ENCODE results near the gene SLC35F3. TPM values are rescaled to one million over a fixed set of nuclear protein-coding genes. Genes with fewer than 3 reads are reported as not detected.
A peak's percentile ranks its signal among the peaks of the same experiment; 100 is the strongest.

SLC35F3 gene
- total RNA-seq, 1 donor from 2014 or later: 0.57 TPM

GRCh38 chr1:233909195-233909594 lies 4.7 kb downstream of the SLC35F3 start:
- no peak for FAIRE-seq
- Histone ChIP-seq H3K9me3 (ENCODE audit: insufficient read depth, low read depth, low read length) (no peaks in the 10 kb centered on the region), H3K27me3 (ENCODE audit: insufficient read depth, low read length) (no peaks in the 10 kb centered on the region), H3K36me3 (ENCODE audit: insufficient read depth, low read length) (no peaks in the 10 kb centered on the region), H4K20me1 (ENCODE audit: insufficient read depth, low read length) (no peaks in the 10 kb centered on the region), H3K4me1 (ENCODE audit: insufficient read depth, low read length) (peaks cover 16% of the 10 kb centered on the region), H3K4me3 (ENCODE audit: insufficient read depth, low read depth, low read length) (no peak overlapping the region), H3K27ac (ENCODE audit: low read depth, low read length) (peak overlapping the region; percentile 64), H3K79me2 (ENCODE audit: insufficient read depth, low read length) (peaks cover 43% of the 10 kb centered on the region), H3K4me2 (ENCODE audit: low read length) (peak overlapping the region; percentile 44), H2AFZ (ENCODE audit: low read depth, low read length) (no peak overlapping the region), H3K9ac (ENCODE audit: low read length) (no peak overlapping the region)
- H3K4me1 Mint-ChIP-seq (ENCODE audit: low read depth, unreplicated experiment): peaks cover 19% of the 10 kb centered on the region
- H3K36me3 Mint-ChIP-seq (ENCODE audit: low read depth, unreplicated experiment): no peaks in the 10 kb centered on the region
- H3K27me3 Mint-ChIP-seq (ENCODE audit: low read depth, unreplicated experiment): peaks cover 11% of the 10 kb centered on the region
- peak; percentile 95 for DNase-seq (ENCODE audit: low read depth)
- H3K9me3 Mint-ChIP-seq (ENCODE audit: unreplicated experiment): no peaks in the 10 kb centered on the region
- H3K27ac Mint-ChIP-seq (ENCODE audit: unreplicated experiment): no peak overlapping the region
- no peak overlapping the region for H3K4me3 Mint-ChIP-seq (ENCODE audit: unreplicated experiment)
- TF ChIP-seq EZH2 (IDR thresholded peaks at IDR 0.05; ENCODE audit: insufficient read depth, low read length): no peak
- TF ChIP-seq CTCF (IDR thresholded peaks at IDR 0.05; ENCODE audit: insufficient read depth, low read depth, low read length): no peak

- Mint-ChIP-seq H3K27ac (ENCODE audit: unreplicated experiment) (no peak overlapping the region), H3K27me3 (ENCODE audit: low read depth, unreplicated experiment) (peaks cover 2% of the 10 kb centered on the region), H3K9me3 (ENCODE audit: unreplicated experiment) (peaks cover 9% of the 10 kb centered on the region), H3K4me3 (ENCODE audit: unreplicated experiment) (no peak overlapping the region), H3K4me1 (ENCODE audit: low read depth, unreplicated experiment) (peaks cover 16% of the 10 kb centered on the region), H3K36me3 (ENCODE audit: low read depth, unreplicated experiment) (no peaks in the 10 kb centered on the region)
- peak overlapping the region; percentile 20 for H3K4me2 ChIP-seq (ENCODE audit: low read length)
- peaks cover 37% of the 10 kb centered on the region for H3K79me2 ChIP-seq (ENCODE audit: insufficient read depth, low read length)
- no peak overlapping the region for H3K27ac ChIP-seq (ENCODE audit: low read depth, low read length)
- H3K4me3 ChIP-seq (ENCODE audit: insufficient read depth, low read depth, low read length): no peak overlapping the region
- no peaks in the 10 kb centered on the region for H3K36me3 ChIP-seq (ENCODE audit: insufficient read depth, low read length)
- peaks cover 27% of the 10 kb centered on the region for H3K4me1 ChIP-seq (ENCODE audit: insufficient read depth, low read length)
- no peak for TF ChIP-seq EZH2 (IDR thresholded peaks at IDR 0.05; ENCODE audit: insufficient read depth, low read length)
- TF ChIP-seq CTCF (IDR thresholded peaks at IDR 0.05; ENCODE audit: insufficient read depth, low read depth, low read length): no peak
- H3K9me3 ChIP-seq (ENCODE audit: insufficient read depth, low read depth, low read length): no peaks in the 10 kb centered on the region
- H2AFZ ChIP-seq (ENCODE audit: low read depth, low read length): no peak overlapping the region
- H3K9ac ChIP-seq (ENCODE audit: low read length): no peak overlapping the region
- H4K20me1 ChIP-seq (ENCODE audit: insufficient read depth, low read length): no peaks in the 10 kb centered on the region
- FAIRE-seq (no peak), DNase-seq (ENCODE audit: low read depth) (no peak)
- no peaks in the 10 kb centered on the region for H3K27me3 ChIP-seq (ENCODE audit: insufficient read depth, low read length)
These were observed 8.0 kb downstream of the SLC35F3 start for GRCh38 chr1:233912447-233912846.

GRCh38 chr1:233912909-233913308 lies 8.4 kb downstream of the SLC35F3 start:
- TF ChIP-seq EZH2 (IDR thresholded peaks at IDR 0.05; ENCODE audit: insufficient read depth, low read length) (no peak), CTCF (IDR thresholded peaks at IDR 0.05; ENCODE audit: insufficient read depth, low read depth, low read length) (no peak)
- Mint-ChIP-seq H3K27me3 (ENCODE audit: low read depth, unreplicated experiment) (peaks cover 2% of the 10 kb centered on the region), H3K27ac (ENCODE audit: unreplicated experiment) (no peak overlapping the region), H3K4me3 (ENCODE audit: unreplicated experiment) (no peak overlapping the region), H3K4me1 (ENCODE audit: low read depth, unreplicated experiment) (peaks cover 16% of the 10 kb centered on the region), H3K9me3 (ENCODE audit: unreplicated experiment) (peaks cover 9% of the 10 kb centered on the region), H3K36me3 (ENCODE audit: low read depth, unreplicated experiment) (no peaks in the 10 kb centered on the region)
- H3K79me2 ChIP-seq (ENCODE audit: insufficient read depth, low read length): peaks cover 36% of the 10 kb centered on the region
- FAIRE-seq: no peak
- H3K27me3 ChIP-seq (ENCODE audit: insufficient read depth, low read length): no peaks in the 10 kb centered on the region
- peak overlapping the region; percentile 20 for H3K4me2 ChIP-seq (ENCODE audit: low read length)
- peaks cover 28% of the 10 kb centered on the region for H3K4me1 ChIP-seq (ENCODE audit: insufficient read depth, low read length)
- no peak overlapping the region for H2AFZ ChIP-seq (ENCODE audit: low read depth, low read length)
- no peak overlapping the region for H3K27ac ChIP-seq (ENCODE audit: low read depth, low read length)
- H3K9ac ChIP-seq (ENCODE audit: low read length): no peak overlapping the region
- DNase-seq (ENCODE audit: low read depth): peak; percentile 26
- no peaks in the 10 kb centered on the region for H3K9me3 ChIP-seq (ENCODE audit: insufficient read depth, low read depth, low read length)
- H3K4me3 ChIP-seq (ENCODE audit: insufficient read depth, low read depth, low read length): no peak overlapping the region
- H3K36me3 ChIP-seq (ENCODE audit: insufficient read depth, low read length): no peaks in the 10 kb centered on the region
- no peaks in the 10 kb centered on the region for H4K20me1 ChIP-seq (ENCODE audit: insufficient read depth, low read length)

All from astrocyte (in vitro differentiated cells and primary cell).